Endothelial cell (in vitro differentiated cells): ENCODE results near the gene ASGR2. TPM values are rescaled to one million over a fixed set of nuclear protein-coding genes. Genes with fewer than 3 reads are reported as not detected.
"Not testable (repeated sequence)": the region's sequence is repeated elsewhere in the genome, so short reads cannot be mapped to it uniquely, and the experiment has no call there.

Experiments used
- DNase-seq: peaks from one replicate; pipeline ENCODE4 v3.0.0; 2021; ENCODE audit warnings: low spot score
- H3K27ac Mint-ChIP-seq: one replicate; pipeline ENCODE4 v1.8.0; 2021; ENCODE audit warnings: mixed read lengths, inconsistent platforms; ENCODE audit not compliant: unreplicated experiment
- H3K27me3 Mint-ChIP-seq: one replicate; pipeline ENCODE4 v1.8.0; 2021; ENCODE audit warnings: mild to moderate bottlenecking, moderate library complexity, mixed read lengths, inconsistent platforms; ENCODE audit not compliant: unreplicated experiment
- H3K36me3 Mint-ChIP-seq: one replicate; pipeline ENCODE4 v1.8.0; 2021; ENCODE audit warnings: mild to moderate bottlenecking, low read depth, mixed read lengths, inconsistent platforms; ENCODE audit not compliant: unreplicated experiment
- H3K4me1 Mint-ChIP-seq: one replicate; pipeline ENCODE4 v1.8.0; 2021; ENCODE audit warnings: mild to moderate bottlenecking, mixed read lengths, inconsistent platforms; ENCODE audit not compliant: unreplicated experiment
- H3K4me3 Mint-ChIP-seq: one replicate; pipeline ENCODE4 v1.8.0; 2021; ENCODE audit warnings: mild to moderate bottlenecking, mixed read lengths, inconsistent platforms; ENCODE audit not compliant: unreplicated experiment
- H3K9me3 Mint-ChIP-seq: one replicate; pipeline ENCODE4 v1.8.0; 2021; ENCODE audit warnings: mixed read lengths, inconsistent platforms; ENCODE audit not compliant: unreplicated experiment
- CTCF ChIP-seq: fragments of 200-600 bp; sonication (generic); IDR thresholded peaks from one replicate; pipeline ENCODE4 v1.5.0; 2021; ENCODE audit warnings: antibody characterized with exemption; ENCODE audit not compliant: unreplicated experiment
- total RNA-seq: library from RNA; stranded (reverse); fragmentation: NEBNext Ultra II Directional; extraction: Animal tissue kit (Norgen Biotek cat#: 25700); gene quantifications from one replicate; pipeline ENCODE4 v1.2.1, GENCODE V29; 2021; ENCODE audit not compliant: unreplicated experiment

Gene ASGR2
- total RNA-seq, 1 donor from 2014 or later: 0.41 TPM

GRCh38 chr17:7107795-7108559, 6.6 kb downstream of the ASGR2 start:
- H3K4me3 Mint-ChIP-seq: no peak overlapping the region

GRCh38 chr17:7107012-7107754, 7.4 kb downstream of the ASGR2 start:
- no peak overlapping the region for H3K27ac Mint-ChIP-seq

More at GRCh38 chr17:7107795-7108559, 6.6 kb downstream of the ASGR2 start:
- H3K36me3 Mint-ChIP-seq: peaks cover 13% of the 10 kb centered on the region
- TF ChIP-seq CTCF: no peak
- H3K9me3 Mint-ChIP-seq: peaks cover 3% of the 10 kb centered on the region
- H3K4me1 Mint-ChIP-seq: peaks cover 25% of the 10 kb centered on the region
- DNase-seq: no peak
- no peak overlapping the region for H3K27ac Mint-ChIP-seq
- H3K27me3 Mint-ChIP-seq: peaks cover 12% of the 10 kb centered on the region

GRCh38 chr17:7102421-7102820, 12.2 kb downstream of the ASGR2 start:
- no peak for DNase-seq
- no peak overlapping the region for H3K27ac Mint-ChIP-seq

More at GRCh38 chr17:7107012-7107754, 7.4 kb downstream of the ASGR2 start:
- TF ChIP-seq CTCF: no peak
- Mint-ChIP-seq H3K27me3 (peaks cover 12% of the 10 kb centered on the region), H3K4me3 (peak overlapping the region; percentile 24), H3K36me3 (peaks cover 13% of the 10 kb centered on the region), H3K4me1 (peaks cover 30% of the 10 kb centered on the region), H3K9me3 (peaks cover 3% of the 10 kb centered on the region)
- DNase-seq: no peak

GRCh38 chr17:7101531-7101930, 13.1 kb downstream of the ASGR2 start:
- H3K4me3 Mint-ChIP-seq: no peak overlapping the region
- H3K27me3 Mint-ChIP-seq: peaks cover 3% of the 10 kb centered on the region
- DNase-seq: no peak
- no peak for TF ChIP-seq CTCF
- peaks cover 19% of the 10 kb centered on the region for H3K4me1 Mint-ChIP-seq
- no peaks in the 10 kb centered on the region for H3K9me3 Mint-ChIP-seq
- H3K27ac Mint-ChIP-seq: no peak overlapping the region
- no peaks in the 10 kb centered on the region for H3K36me3 Mint-ChIP-seq

More at GRCh38 chr17:7102421-7102820, 12.2 kb downstream of the ASGR2 start:
- H3K4me1 Mint-ChIP-seq: peaks cover 20% of the 10 kb centered on the region
- no peak for TF ChIP-seq CTCF
- H3K36me3 Mint-ChIP-seq: no peaks in the 10 kb centered on the region
- H3K9me3 Mint-ChIP-seq: no peaks in the 10 kb centered on the region
- peaks cover 3% of the 10 kb centered on the region for H3K27me3 Mint-ChIP-seq
- H3K4me3 Mint-ChIP-seq: no peak overlapping the region

GRCh38 chr17:7100641-7101379, 13.8 kb downstream of the ASGR2 start:
- H3K27me3 Mint-ChIP-seq, H3K4me3 Mint-ChIP-seq, H3K27ac Mint-ChIP-seq, DNase-seq, H3K36me3 Mint-ChIP-seq, H3K9me3 Mint-ChIP-seq: not testable (repeated sequence)
- peaks cover 19% of the 10 kb centered on the region for H3K4me1 Mint-ChIP-seq
